Neural cell (in vitro differentiated cells): ENCODE measurements around the gene KLHL36. TPM values are rescaled to one million over a fixed set of nuclear protein-coding genes. Genes with fewer than 3 reads are reported as not detected.

Source experiments
- H2AFZ ChIP-seq: fragments of 200-600, 300-800 bp; sonication (generic), shearing (Covaris generic); 2 replicates; pipeline ENCODE4 v1.6.0; 2014; ENCODE audit warnings: low read depth, mild to moderate bottlenecking, antibody characterized with exemption, low read length, moderate library complexity
- H3F3A ChIP-seq: fragments of 200-600 bp; shearing (Covaris generic); 2 replicates; pipeline ENCODE4 v1.6.1; 2016; ENCODE audit warnings: mild to moderate bottlenecking, moderate library complexity, mixed read lengths, antibody characterized with exemption, low read length; ENCODE audit not compliant: insufficient read depth, poor library complexity, severe bottlenecking
- H3K27ac ChIP-seq: fragments of 200-600, 300-800 bp; sonication (generic), shearing (Covaris generic); 2 replicates; pipeline ENCODE4 v1.5.1; 2014; ENCODE audit warnings: mild to moderate bottlenecking, low read length, moderate library complexity
- H3K27me3 ChIP-seq: fragments of 300-800, 200-600 bp; sonication (generic), shearing (Covaris generic); 2 replicates; pipeline ENCODE4 v1.6.0; 2014; ENCODE audit warnings: mild to moderate bottlenecking, low read depth, low read length, moderate library complexity; ENCODE audit not compliant: insufficient read depth
- H3K36me3 ChIP-seq: fragments of 300-800, 200-600 bp; sonication (generic), shearing (Covaris generic); 2 replicates; pipeline ENCODE4 v1.5.1; 2014; ENCODE audit warnings: mild to moderate bottlenecking, antibody characterized with exemption, low read length, moderate library complexity; ENCODE audit not compliant: insufficient read depth
- H3K4me2 ChIP-seq: fragments of 300-800, 200-600 bp; sonication (generic), shearing (Covaris generic); 2 replicates; pipeline ENCODE4 v1.6.0; 2014; ENCODE audit warnings: mild to moderate bottlenecking, low read length
- H3K4me3 ChIP-seq: fragments of 300-800, 200-600 bp; sonication (generic), shearing (Covaris generic); 2 replicates; pipeline ENCODE4 v1.5.1; 2014; ENCODE audit warnings: mild to moderate bottlenecking, low read length, moderate library complexity
- H3K79me2 ChIP-seq: fragments of 200-600 bp; shearing (Covaris generic); replicated peaks from 2 replicates; pipeline ENCODE4 v1.6.0; 2014; ENCODE audit warnings: mild to moderate bottlenecking, low read length, moderate library complexity; ENCODE audit not compliant: insufficient read depth
- H3K9ac ChIP-seq: fragments of 300-800, 200-600 bp; sonication (generic), shearing (Covaris generic); 2 replicates; pipeline ENCODE4 v1.6.1; 2016; ENCODE audit warnings: mild to moderate bottlenecking, low read length, mixed read lengths
- H3K9me2 ChIP-seq: fragments of 200-600 bp; shearing (Covaris generic); 2 replicates; pipeline ENCODE4 v1.6.1; 2016; ENCODE audit warnings: mild to moderate bottlenecking, low read length, mixed read lengths; ENCODE audit not compliant: insufficient read depth
- H3K9me3 ChIP-seq: fragments of 200-600, 300-800 bp; sonication (generic), shearing (Covaris generic); 2 replicates; pipeline ENCODE4 v1.6.1; 2016; ENCODE audit warnings: mild to moderate bottlenecking, mixed run types, low read length, moderate library complexity, mixed read lengths
- H4K20me1 ChIP-seq: fragments of 200-600 bp; shearing (Covaris generic); 2 replicates; pipeline ENCODE4 v1.6.1; 2016; ENCODE audit warnings: mild to moderate bottlenecking, mixed run types; ENCODE audit not compliant: insufficient read depth
- CTCF ChIP-seq: fragments of 450-650 bp; IDR thresholded peaks from 2 replicates; pipeline ENCODE4 v1.5.1; 2014; ENCODE audit warnings: antibody characterized with exemption, mild to moderate bottlenecking, moderate library complexity; ENCODE audit not compliant: poor library complexity, severe bottlenecking
- EP300 ChIP-seq: fragments of 450-650 bp; conservative IDR thresholded peaks from 2 replicates; pipeline ENCODE4 v1.6.1; 2014; ENCODE audit warnings: antibody characterized with exemption, mild to moderate bottlenecking, moderate library complexity; ENCODE audit not compliant: poor library complexity, severe bottlenecking
- EZH2 ChIP-seq: fragments of 200-600, 300-800 bp; shearing (Covaris generic), sonication (generic); IDR thresholded peaks from 2 replicates; pipeline ENCODE4 v1.6.1; 2014; ENCODE audit warnings: antibody characterized with exemption, low read length, borderline replicate concordance, mild to moderate bottlenecking; ENCODE audit not compliant: insufficient read depth, poor library complexity, severe bottlenecking
- MXI1 ChIP-seq: fragments of 450-650 bp; conservative IDR thresholded peaks from 2 replicates; pipeline ENCODE4 v1.6.1; 2014; ENCODE audit warnings: antibody characterized with exemption, mild to moderate bottlenecking; ENCODE audit not compliant: poor library complexity, severe bottlenecking
- POLR2AphosphoS5 ChIP-seq: IDR thresholded peaks from 2 replicates; pipeline ENCODE4 v1.6.1; 2012
- RAD21 ChIP-seq: fragments of 450-650 bp; conservative IDR thresholded peaks from 2 replicates; pipeline ENCODE4 v1.6.1; 2014; ENCODE audit warnings: antibody characterized with exemption, mild to moderate bottlenecking, moderate library complexity
- REST ChIP-seq: IDR thresholded peaks from 2 replicates; pipeline ENCODE4 v1.6.1; 2012; ENCODE audit warnings: borderline replicate concordance
- SMC3 ChIP-seq: fragments of 450-650 bp; conservative IDR thresholded peaks from 2 replicates; pipeline ENCODE4 v1.6.1; 2014; ENCODE audit warnings: antibody characterized with exemption, mild to moderate bottlenecking, moderate library complexity; ENCODE audit not compliant: poor library complexity
- TAF1 ChIP-seq: IDR thresholded peaks from 2 replicates; pipeline ENCODE4 v1.6.1; 2012; ENCODE audit warnings: low read depth
- polyA plus RNA-seq: library from polyadenylated mRNA; depleted of rRNA; stranded (reverse); fragments of >200 nt; gene quantifications from 2 replicates; pipeline ENCODE4 v1.2.3, GENCODE V29; 2014

The KLHL36 gene
- polyA plus RNA-seq, 1 donor from 2014 or later, result 43.8 TPM

- no peak overlapping the region for H3K4me3 ChIP-seq
- no peaks in the 10 kb centered on the region for H3K79me2 ChIP-seq
- H3K27ac ChIP-seq, result no peak overlapping the region
- H3K9ac ChIP-seq, result no peak overlapping the region
- no peak overlapping the region for H2AFZ ChIP-seq
- H3K36me3 ChIP-seq, result no peaks in the 10 kb centered on the region
- no peaks in the 10 kb centered on the region for H3K9me2 ChIP-seq
- H3K4me2 ChIP-seq, result no peak overlapping the region
- no peaks in the 10 kb centered on the region for H3K9me3 ChIP-seq
- TF ChIP-seq REST (no peak), CTCF (no peak), EP300 (no peak), TAF1 (no peak), MXI1 (no peak), RAD21 (no peak), EZH2 (no peak), POLR2AphosphoS5 (no peak), SMC3 (no peak)
- no peaks in the 10 kb centered on the region for H3F3A ChIP-seq
- no peaks in the 10 kb centered on the region for H3K27me3 ChIP-seq
- no peaks in the 10 kb centered on the region for H4K20me1 ChIP-seq
Measured at GRCh38 chr16:84663433-84664101, 15.3 kb downstream of the KLHL36 start.

- H3K4me3 ChIP-seq, result no peak overlapping the region
- H3K36me3 ChIP-seq, result no peaks in the 10 kb centered on the region
- no peaks in the 10 kb centered on the region for H3K79me2 ChIP-seq
- H3F3A ChIP-seq, result no peaks in the 10 kb centered on the region
- no peak overlapping the region for H2AFZ ChIP-seq
- H3K27me3 ChIP-seq, result no peaks in the 10 kb centered on the region
- no peak overlapping the region for H3K9ac ChIP-seq
- no peak overlapping the region for H3K27ac ChIP-seq
- H3K9me3 ChIP-seq, result no peaks in the 10 kb centered on the region
- H4K20me1 ChIP-seq, result no peaks in the 10 kb centered on the region
- TF ChIP-seq RAD21 (no peak), REST (no peak), MXI1 (no peak), EP300 (no peak), SMC3 (no peak), EZH2 (no peak), POLR2AphosphoS5 (no peak), CTCF (no peak), TAF1 (no peak)
- no peaks in the 10 kb centered on the region for H3K9me2 ChIP-seq
- H3K4me2 ChIP-seq, result no peak overlapping the region
Measured at GRCh38 chr16:84665359-84665758, 17.0 kb downstream of the KLHL36 start.
